ENCODE measurements around the gene NTM. TPM values are rescaled to one million over a fixed set of nuclear protein-coding genes. Genes with fewer than 3 reads are reported as not detected.
A peak's percentile ranks its signal among the peaks of the same experiment; 100 is the strongest.

NTM gene
- polyA plus RNA-seq, 1 experiment, result 33.6 TPM

- Histone ChIP-seq H3K36me3 (ENCODE audit: control insufficient read depth, insufficient read depth, low read length) (no peaks in the 10 kb centered on the region), H3K27me3 (ENCODE audit: control insufficient read depth, insufficient read depth, low read length) (no peaks in the 10 kb centered on the region), H3K4me3 (ENCODE audit: low read depth, low read length) (no peak overlapping the region)
- DNase-seq (ENCODE audit: low read depth), result peak; percentile 18
- ChIA-PET CTCF (interaction anchor here (0.6 to 5.5 kb wide), 32 partner anchors 8 to 1369 kb away, joined by 3 to 39 read pairs (median 4); no protein-coding TSS in a partner anchor), POLR2A (no interaction called here)
- TF ChIP-seq CTCF (IDR thresholded peaks at IDR 0.05; ENCODE audit: insufficient read depth, low read depth, low read length), result peak; percentile 98
Observed at GRCh38 chr11:131694526-131695424, 324.4 kb downstream of the NTM start.

- CTCF ChIA-PET, result interaction anchor here (1.1 to 5.5 kb wide), 14 partner anchors 7 to 1368 kb away, joined by 3 to 39 read pairs (median 4); no protein-coding TSS in a partner anchor
- no peak for DNase-seq (ENCODE audit: low read depth)
Observed at GRCh38 chr11:131695889-131696429, 325.5 kb downstream of the NTM start.

GRCh38 chr11:131696690-131697089, 326.3 kb downstream of the NTM start:
- DNase-seq (ENCODE audit: low read depth), result no peak
- Histone ChIP-seq H3K4me3 (ENCODE audit: low read depth, low read length) (no peak overlapping the region), H3K27me3 (ENCODE audit: control insufficient read depth, insufficient read depth, low read length) (no peaks in the 10 kb centered on the region), H3K36me3 (ENCODE audit: control insufficient read depth, insufficient read depth, low read length) (no peaks in the 10 kb centered on the region)
- CTCF ChIA-PET, result interaction anchor here (1.1 to 5.5 kb wide), 6 partner anchors 8 to 214 kb away, joined by 3 to 39 read pairs (median 8); no protein-coding TSS in a partner anchor
- TF ChIP-seq CTCF (IDR thresholded peaks at IDR 0.05; ENCODE audit: insufficient read depth, low read depth, low read length), result no peak
- POLR2A ChIA-PET, result no interaction called here

More at GRCh38 chr11:131695889-131696429, 325.5 kb downstream of the NTM start:
- H3K27me3 ChIP-seq (ENCODE audit: control insufficient read depth, insufficient read depth, low read length), result no peaks in the 10 kb centered on the region
- no peaks in the 10 kb centered on the region for H3K36me3 ChIP-seq (ENCODE audit: control insufficient read depth, insufficient read depth, low read length)
- no peak for TF ChIP-seq CTCF (IDR thresholded peaks at IDR 0.05; ENCODE audit: insufficient read depth, low read depth, low read length)
- H3K4me3 ChIP-seq (ENCODE audit: low read depth, low read length), result no peak overlapping the region
- POLR2A ChIA-PET, result no interaction called here

GRCh38 chr11:131703311-131703710, 332.9 kb downstream of the NTM start:
- Histone ChIP-seq H3K36me3 (ENCODE audit: control insufficient read depth, insufficient read depth, low read length) (no peaks in the 10 kb centered on the region), H3K4me3 (ENCODE audit: low read depth, low read length) (no peak overlapping the region), H3K27me3 (ENCODE audit: control insufficient read depth, insufficient read depth, low read length) (no peaks in the 10 kb centered on the region; the same call in 1 of the 2 replicates)
- CTCF ChIA-PET, result interaction anchor here (1.4 to 5.0 kb wide), 3 partner anchors 8 to 14 kb away, joined by 3 to 22 read pairs (median 9); no protein-coding TSS in a partner anchor
- POLR2A ChIA-PET, result no interaction called here
- DNase-seq (ENCODE audit: low read depth), result no peak
- TF ChIP-seq CTCF (IDR thresholded peaks at IDR 0.05; ENCODE audit: insufficient read depth, low read depth, low read length), result no peak

GRCh38 chr11:131704682-131705081, 334.3 kb downstream of the NTM start:
- POLR2A ChIA-PET, result no interaction called here
- TF ChIP-seq CTCF (IDR thresholded peaks at IDR 0.05; ENCODE audit: insufficient read depth, low read depth, low read length), result no peak
- DNase-seq (ENCODE audit: low read depth), result no peak
- CTCF ChIA-PET, result interaction anchor here (2.6 to 5.0 kb wide), 2 partner anchors 10 to 16 kb away, joined by 9 to 22 read pairs; no protein-coding TSS in a partner anchor
- Histone ChIP-seq H3K4me3 (ENCODE audit: low read depth, low read length) (no peak overlapping the region), H3K27me3 (ENCODE audit: control insufficient read depth, insufficient read depth, low read length) (no peaks in the 10 kb centered on the region; the same call in none of the 2 replicates), H3K36me3 (ENCODE audit: control insufficient read depth, insufficient read depth, low read length) (no peaks in the 10 kb centered on the region)

Measured in BJ (cell line).